CD4-positive, CD25-positive, alpha-beta regulatory T cell (primary cell): ENCODE measurements around the gene PGM5. TPM values are rescaled to one million over a fixed set of nuclear protein-coding genes. Genes with fewer than 3 reads are reported as not detected.

Source experiments
- ATAC-seq, 2 donors: fragments of 150-1000 bp; cut with Tn5 transposase; one replicate each; pipeline ENCODE4 v1.10.0; 2021; ENCODE audit warnings: low read depth in 2 of 2, moderate number of reproducible peaks in 2 of 2, moderate library complexity in 1 of 2
- DNase-seq, 3 donors: peaks; one replicate each; pipeline versions ENCODE4 v3.0.0 to v3.0.0-alpha.2; 2012 to 2022; ENCODE audit warnings: mixed read lengths in 1 of 3
- H3K27ac ChIP-seq: one replicate; pipeline ENCODE4 v1.7.0; 2013; ENCODE audit warnings: mild to moderate bottlenecking, low read length; ENCODE audit not compliant: insufficient read depth, poor library complexity, severe bottlenecking
- H3K27me3 ChIP-seq: one replicate; pipeline ENCODE4 v1.7.0; 2013; ENCODE audit warnings: low read length; ENCODE audit not compliant: control insufficient read depth, insufficient read depth
- H3K36me3 ChIP-seq: one replicate; pipeline ENCODE4 v1.7.0; 2013; ENCODE audit warnings: mild to moderate bottlenecking, low read length, moderate library complexity; ENCODE audit not compliant: control insufficient read depth, insufficient read depth
- H3K4me1 ChIP-seq: 2 replicates; pipeline ENCODE4 v1.7.0; 2013; ENCODE audit warnings: mild to moderate bottlenecking, low read length; ENCODE audit not compliant: insufficient read depth, control insufficient read depth, poor library complexity, severe bottlenecking
- H3K4me3 ChIP-seq: one replicate; pipeline ENCODE4 v1.7.0; 2013; ENCODE audit warnings: low read depth, mild to moderate bottlenecking, low read length, moderate library complexity
- H3K9me3 ChIP-seq, 2 experiments: 1 replicate in 1 of 2; 2 replicates in 1 of 2; pipeline ENCODE4 v1.7.0; 2013; ENCODE audit warnings: low read length in 2 of 2, mild to moderate bottlenecking in 1 of 2, moderate library complexity in 1 of 2; ENCODE audit not compliant: control insufficient read depth in 2 of 2
- H3K27ac Mint-ChIP-seq, 3 donors: one replicate each; pipeline ENCODE4 v1.8.0; 2020 to 2022; ENCODE audit warnings: mild to moderate bottlenecking in 3 of 3, mixed read lengths in 3 of 3, moderate library complexity in 2 of 3
- H3K27me3 Mint-ChIP-seq: one replicate; pipeline ENCODE4 v1.8.0; 2022; ENCODE audit warnings: mild to moderate bottlenecking, mixed read lengths
- H3K36me3 Mint-ChIP-seq: one replicate; pipeline ENCODE4 v1.8.0; 2020; ENCODE audit warnings: mixed read lengths
- H3K4me1 Mint-ChIP-seq, 4 donors: one replicate each; pipeline ENCODE4 v1.8.0; 2020 to 2022; ENCODE audit warnings: mixed read lengths in 4 of 4, mild to moderate bottlenecking in 1 of 4
- H3K4me3 Mint-ChIP-seq, 4 donors: one replicate each; pipeline ENCODE4 v1.8.0; 2020 to 2022; ENCODE audit warnings: mild to moderate bottlenecking in 4 of 4, mixed read lengths in 4 of 4, moderate library complexity in 3 of 4
- H3K9me3 Mint-ChIP-seq, 7 donors: one replicate each; pipeline ENCODE4 v1.8.0; 2020 to 2022; ENCODE audit warnings: mixed read lengths in 7 of 7, mild to moderate bottlenecking in 3 of 7, moderate library complexity in 2 of 7
- polyA plus RNA-seq, 4 donors: library from polyadenylated mRNA; unstranded; fragments of 300-500 nt; fragmentation: Illumina TruSeq; gene quantifications; one replicate each; pipeline ENCODE4 v1.2.3, GENCODE V29; 2021
- total RNA-seq: library from RNA; stranded (reverse); gene quantifications from one replicate; pipeline ENCODE4 v1.2.3, GENCODE V29; 2022

Gene PGM5
- total and polyA plus RNA-seq, 5 donors from 2014 or later = not detected

GRCh38 chr9:68493541-68493940 is 137.1 kb downstream of the PGM5 start:
- no peaks in the 10 kb centered on the region for H3K4me1 Mint-ChIP-seq
- no peak overlapping the region for H3K27ac Mint-ChIP-seq
- H3K27me3 Mint-ChIP-seq = peaks cover 31% of the 10 kb centered on the region
- no peak overlapping the region for H3K4me3 Mint-ChIP-seq
- H3K4me1 ChIP-seq = no peaks in the 10 kb centered on the region
- no peaks in the 10 kb centered on the region for H3K9me3 ChIP-seq
- no peak overlapping the region for H3K27ac ChIP-seq
- peaks cover 3% of the 10 kb centered on the region for H3K27me3 ChIP-seq
- H3K9me3 Mint-ChIP-seq = peaks cover 0 to 4% (median 0%) of the 10 kb centered on the region in 7 donors
- no peaks in the 10 kb centered on the region for H3K36me3 Mint-ChIP-seq
- no peak for ATAC-seq
- no peaks in the 10 kb centered on the region for H3K36me3 ChIP-seq
- DNase-seq = no peak
- H3K4me3 ChIP-seq = no peak overlapping the region

- DNase-seq (no peak), ATAC-seq (no peak)
- H3K36me3 ChIP-seq = no peaks in the 10 kb centered on the region
- no peak overlapping the region for H3K27ac ChIP-seq
- H3K27me3 ChIP-seq = peaks cover 3% of the 10 kb centered on the region
- H3K4me1 ChIP-seq = no peaks in the 10 kb centered on the region
- peaks cover 36% of the 10 kb centered on the region for H3K27me3 Mint-ChIP-seq
- no peaks in the 10 kb centered on the region for H3K9me3 ChIP-seq
- H3K36me3 Mint-ChIP-seq = no peaks in the 10 kb centered on the region
- H3K27ac Mint-ChIP-seq = no peak overlapping the region
- peaks cover 0 to 2% (median 0%) of the 10 kb centered on the region in 7 donors for H3K9me3 Mint-ChIP-seq
- H3K4me3 Mint-ChIP-seq = no peak overlapping the region
- no peak overlapping the region for H3K4me3 ChIP-seq
- H3K4me1 Mint-ChIP-seq = no peaks in the 10 kb centered on the region
Observed at GRCh38 chr9:68493958-68494577, 137.7 kb downstream of the PGM5 start.

GRCh38 chr9:68495247-68495646 is 138.8 kb downstream of the PGM5 start:
- H3K36me3 ChIP-seq = no peaks in the 10 kb centered on the region
- peaks cover 3% of the 10 kb centered on the region for H3K27me3 ChIP-seq
- Mint-ChIP-seq H3K27ac (no peak overlapping the region), H3K27me3 (peaks cover 41% of the 10 kb centered on the region), H3K4me3 (no peak overlapping the region), H3K9me3 (peaks cover 0 to 2% (median 0%) of the 10 kb centered on the region in 7 donors), H3K36me3 (no peaks in the 10 kb centered on the region), H3K4me1 (no peaks in the 10 kb centered on the region)
- no peak overlapping the region for H3K27ac ChIP-seq
- ATAC-seq (no peak), DNase-seq (no peak)
- H3K4me1 ChIP-seq = no peaks in the 10 kb centered on the region
- H3K4me3 ChIP-seq = no peak overlapping the region
- H3K9me3 ChIP-seq = no peaks in the 10 kb centered on the region

GRCh38 chr9:68496356-68496755 is 139.9 kb downstream of the PGM5 start:
- no peak overlapping the region for H3K4me3 Mint-ChIP-seq
- no peak for ATAC-seq
- H3K4me1 Mint-ChIP-seq = no peaks in the 10 kb centered on the region
- no peak overlapping the region for H3K27ac Mint-ChIP-seq
- Histone ChIP-seq H3K9me3 (no peaks in the 10 kb centered on the region), H3K27ac (no peak overlapping the region), H3K4me1 (no peaks in the 10 kb centered on the region), H3K36me3 (no peaks in the 10 kb centered on the region), H3K4me3 (no peak overlapping the region), H3K27me3 (peaks cover 3% of the 10 kb centered on the region)
- H3K9me3 Mint-ChIP-seq = peaks cover 0 to 2% (median 0%) of the 10 kb centered on the region in 7 donors
- DNase-seq = no peak
- no peaks in the 10 kb centered on the region for H3K36me3 Mint-ChIP-seq
- peaks cover 37% of the 10 kb centered on the region for H3K27me3 Mint-ChIP-seq

GRCh38 chr9:68497629-68498028 is 141.2 kb downstream of the PGM5 start:
- Mint-ChIP-seq H3K27ac (no peak overlapping the region), H3K36me3 (no peaks in the 10 kb centered on the region), H3K4me3 (no peak overlapping the region), H3K4me1 (no peaks in the 10 kb centered on the region), H3K9me3 (peaks cover 0 to 2% (median 0%) of the 10 kb centered on the region in 7 donors), H3K27me3 (peaks cover 34% of the 10 kb centered on the region)
- Histone ChIP-seq H3K36me3 (no peaks in the 10 kb centered on the region), H3K4me1 (no peaks in the 10 kb centered on the region), H3K9me3 (no peaks in the 10 kb centered on the region), H3K27me3 (peaks cover 3% of the 10 kb centered on the region), H3K4me3 (no peak overlapping the region), H3K27ac (no peak overlapping the region)
- ATAC-seq = no peak
- DNase-seq = no peak

- H3K27ac ChIP-seq = no peak overlapping the region
- H3K36me3 ChIP-seq = no peaks in the 10 kb centered on the region
- H3K9me3 Mint-ChIP-seq = peaks cover 0 to 2% (median 0%) of the 10 kb centered on the region in 7 donors
- H3K9me3 ChIP-seq = no peaks in the 10 kb centered on the region
- no peak overlapping the region for H3K27ac Mint-ChIP-seq
- H3K4me1 Mint-ChIP-seq = no peaks in the 10 kb centered on the region
- H3K27me3 Mint-ChIP-seq = peaks cover 35% of the 10 kb centered on the region
- peaks cover 1% of the 10 kb centered on the region for H3K27me3 ChIP-seq
- no peak overlapping the region for H3K4me3 ChIP-seq
- DNase-seq (no peak), ATAC-seq (no peak)
- no peaks in the 10 kb centered on the region for H3K4me1 ChIP-seq
- H3K36me3 Mint-ChIP-seq = no peaks in the 10 kb centered on the region
- no peak overlapping the region for H3K4me3 Mint-ChIP-seq
Observed at GRCh38 chr9:68498816-68499215, 142.4 kb downstream of the PGM5 start.

- Histone ChIP-seq H3K9me3 (no peaks in the 10 kb centered on the region), H3K27me3 (no peaks in the 10 kb centered on the region), H3K4me3 (no peak overlapping the region), H3K36me3 (no peaks in the 10 kb centered on the region), H3K27ac (no peak overlapping the region), H3K4me1 (no peaks in the 10 kb centered on the region)
- H3K36me3 Mint-ChIP-seq = no peaks in the 10 kb centered on the region
- ATAC-seq = no peak
- no peak overlapping the region for H3K27ac Mint-ChIP-seq
- peaks cover 0 to 2% (median 0%) of the 10 kb centered on the region in 4 donors for H3K4me1 Mint-ChIP-seq
- H3K9me3 Mint-ChIP-seq = no peaks in the 10 kb centered on the region
- no peak for DNase-seq
- H3K4me3 Mint-ChIP-seq = no peak overlapping the region
- H3K27me3 Mint-ChIP-seq = peaks cover 28% of the 10 kb centered on the region
Observed at GRCh38 chr9:68500457-68501381, 144.3 kb downstream of the PGM5 start.
